Heart left ventricle (tissue), 13 donors: Measurements from ENCODE around the gene LIPM.

Source experiments
- CTCF ChIP-seq, 12 donors: fragments of 200-600 bp; sonication (generic) in 4 of 12; IDR thresholded peaks; one replicate each; pipeline versions ENCODE4 v1.5.0 to v1.8.0; 2018 to 2022; ENCODE audit warnings: antibody characterized with exemption in 12 of 12, mild to moderate bottlenecking in 5 of 12
- POLR2A ChIP-seq, 2 donors: fragments of 450-650 bp; IDR thresholded peaks; one replicate each; pipeline ENCODE4 v1.6.1; 2017; ENCODE audit warnings: antibody characterized with exemption in 2 of 2, mild to moderate bottlenecking in 2 of 2, moderate library complexity in 2 of 2
- donor health status: ischemic (EF 13 %, LVEDD 7.1; RV severe dilation, severe dysfunction).
- donor health status: DM: no; HTN: yes; CAD: no.
- donor health status: DM: no; HTN: no; CAD: no.
- donor health status: ischemic (EF 25% LVEDD 6.9; RV normal size, moderate dysfunction).
- donor health status: ischemic (EF 25% LVEDD 5.7; RV mildly dilated, moderate dysfunction).
- donor health status: ischemic (EF 35%, LVEDD 5.7; RV mildly dilated, moderate dysfunction).
- donor health status: nonischemic (EF 11% LVEDD 7.7; RV severe dilation, severe dysfunction).
- donor health status: DM: yes; HTN: yes; CAD: no.
- donor health status: PGD.
- donor health status: ischemic (EF 29% LVEDD 5.4; RV normal size, mild dysfunction).
- donor health status: nonischemic (EF 23%, LVEDD 6.1; RV moderate dilation, normal function).

GRCh38 chr10:88782222-88782621 is 20.3 kb upstream of the LIPM start:
- TF ChIP-seq CTCF (IDR thresholded peaks at IDR 0.05) (no peak), POLR2A (IDR thresholded peaks at IDR 0.05) (no peak)
